ENCODE results near the gene COL4A1. TPM values are rescaled to one million over a fixed set of nuclear protein-coding genes. Genes with fewer than 3 reads are reported as not detected.

COL4A1 gene
- total and polyA plus RNA-seq, 2 donors from 2014 or later: 53.0 to 218 TPM

DNA sequence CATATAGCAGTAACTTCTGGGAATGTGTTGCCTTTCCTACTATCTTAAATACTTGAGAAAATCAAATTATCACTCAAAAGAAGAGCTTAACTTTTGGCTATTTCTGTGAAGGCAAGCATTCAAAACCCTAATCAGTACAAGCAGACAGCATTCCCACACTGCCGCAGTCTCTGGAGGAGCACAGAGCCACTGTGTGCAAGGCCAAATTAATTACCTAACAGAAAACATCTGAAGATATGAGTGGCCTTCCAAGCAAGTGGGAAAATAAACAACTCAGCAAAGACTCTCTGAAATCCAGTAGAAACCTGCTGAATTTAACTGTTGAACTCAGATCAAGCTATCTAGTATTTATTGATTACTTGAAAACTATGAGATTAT lies 68.2 kb downstream of the COL4A1 start:
- H3K27ac ChIP-seq (ENCODE audit: low read depth in 2 of 2, low read length in 2 of 2): peak overlapping the region; percentile 27 to 61
- intact Hi-C loops (cut with DNase I): no loop called here

DNA sequence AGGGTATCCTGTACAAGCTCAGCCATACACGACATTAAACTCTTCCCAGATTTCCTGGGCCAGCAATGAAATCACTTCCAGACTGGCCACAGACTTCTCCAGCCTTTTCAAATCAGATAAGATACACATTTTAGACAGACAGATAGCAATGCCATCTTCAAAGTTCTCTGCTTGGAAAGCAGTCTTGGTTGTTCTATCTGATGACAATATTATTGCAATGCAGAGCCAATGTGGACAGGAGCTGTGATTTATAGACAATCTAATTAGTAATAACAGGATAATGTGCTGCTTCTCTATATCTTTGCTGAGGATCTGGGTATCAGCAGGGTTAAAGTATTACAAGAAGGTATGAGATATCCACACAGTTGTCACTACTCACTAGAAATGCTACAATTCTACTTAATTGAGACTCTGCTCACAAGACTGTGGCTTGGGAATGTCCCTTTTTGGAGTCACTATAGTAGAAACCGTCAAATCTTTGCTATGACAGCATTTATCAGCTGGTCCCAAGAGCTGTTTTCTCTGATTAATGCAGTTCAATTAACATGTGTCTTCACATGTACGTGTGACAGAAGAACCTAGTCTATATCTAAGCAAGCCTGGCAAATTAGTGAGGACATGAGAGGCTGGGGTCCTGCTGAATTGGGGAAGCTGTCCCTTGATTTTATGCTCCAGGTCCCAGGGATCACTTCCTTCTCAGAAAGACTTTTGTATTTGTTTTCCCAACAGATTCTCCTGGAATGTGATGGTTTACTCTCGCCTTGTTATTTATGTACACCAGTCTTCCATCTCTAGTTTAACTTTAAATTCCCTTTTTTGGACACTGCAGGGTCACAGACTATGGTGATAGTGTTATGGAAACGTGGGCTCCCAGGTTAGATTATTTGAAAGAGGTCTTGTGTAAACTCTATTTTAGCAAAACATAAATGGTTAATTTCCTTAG lies 68.8 kb downstream of the COL4A1 start:
- no peak for FAIRE-seq
- no peaks in the 10 kb centered on the region for H3K27me3 ChIP-seq (ENCODE audit: control insufficient read depth, insufficient read depth, low read length)
- H3K36me3 ChIP-seq (ENCODE audit: control insufficient read depth in 2 of 3, insufficient read depth in 3 of 3, low read length in 3 of 3): peaks cover 0 to 7% (median 3%) of the 10 kb centered on the region in 3 donors
- intact Hi-C loops (cut with DNase I): no loop called here
- H3K4me1 ChIP-seq (ENCODE audit: control insufficient read depth in 2 of 3, insufficient read depth in 2 of 3, low read depth in 1 of 3, low read length in 3 of 3): peaks cover 4 to 11% (median 7%) of the 10 kb centered on the region in 3 donors
- no peaks in the 10 kb centered on the region for H3K9me3 ChIP-seq (ENCODE audit: control insufficient read depth in 2 of 3, insufficient read depth in 1 of 3, low read length in 3 of 3)
- no peak overlapping the region for H3K9ac ChIP-seq (ENCODE audit: low read length in 3 of 3)
- H3K27ac ChIP-seq (ENCODE audit: low read depth in 2 of 2, low read length in 2 of 2): peak overlapping the region; percentile 27 to 61
- peak in 1 of 5 donors; percentile 48 for DNase-seq
- no peak overlapping the region for H3K4me3 ChIP-seq (ENCODE audit: low read length in 3 of 3)
- TF ChIP-seq, protein P1, sequence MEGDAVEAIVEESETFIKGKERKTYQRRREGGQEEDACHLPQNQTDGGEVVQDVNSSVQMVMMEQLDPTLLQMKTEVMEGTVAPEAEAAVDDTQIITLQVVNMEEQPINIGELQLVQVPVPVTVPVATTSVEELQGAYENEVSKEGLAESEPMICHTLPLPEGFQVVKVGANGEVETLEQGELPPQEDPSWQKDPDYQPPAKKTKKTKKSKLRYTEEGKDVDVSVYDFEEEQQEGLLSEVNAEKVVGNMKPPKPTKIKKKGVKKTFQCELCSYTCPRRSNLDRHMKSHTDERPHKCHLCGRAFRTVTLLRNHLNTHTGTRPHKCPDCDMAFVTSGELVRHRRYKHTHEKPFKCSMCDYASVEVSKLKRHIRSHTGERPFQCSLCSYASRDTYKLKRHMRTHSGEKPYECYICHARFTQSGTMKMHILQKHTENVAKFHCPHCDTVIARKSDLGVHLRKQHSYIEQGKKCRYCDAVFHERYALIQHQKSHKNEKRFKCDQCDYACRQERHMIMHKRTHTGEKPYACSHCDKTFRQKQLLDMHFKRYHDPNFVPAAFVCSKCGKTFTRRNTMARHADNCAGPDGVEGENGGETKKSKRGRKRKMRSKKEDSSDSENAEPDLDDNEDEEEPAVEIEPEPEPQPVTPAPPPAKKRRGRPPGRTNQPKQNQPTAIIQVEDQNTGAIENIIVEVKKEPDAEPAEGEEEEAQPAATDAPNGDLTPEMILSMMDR (IDR thresholded peaks at IDR 0.05; ENCODE audit: borderline replicate concordance, extremely low read depth, insufficient read depth): no peak

More for the DNA sequence above, 68.2 kb downstream of the COL4A1 start:
- H3K4me1 ChIP-seq (ENCODE audit: control insufficient read depth in 2 of 3, insufficient read depth in 2 of 3, low read depth in 1 of 3, low read length in 3 of 3): peaks cover 2 to 11% (median 7%) of the 10 kb centered on the region in 3 donors
- H3K36me3 ChIP-seq (ENCODE audit: control insufficient read depth in 2 of 3, insufficient read depth in 3 of 3, low read length in 3 of 3): peaks cover 0 to 7% (median 3%) of the 10 kb centered on the region in 3 donors
- H3K9me3 ChIP-seq (ENCODE audit: control insufficient read depth in 2 of 3, insufficient read depth in 1 of 3, low read length in 3 of 3): no peaks in the 10 kb centered on the region
- DNase-seq (no peak), FAIRE-seq (no peak)
- H3K9ac ChIP-seq (ENCODE audit: low read length in 3 of 3): no peak overlapping the region
- TF ChIP-seq, protein P1 (IDR thresholded peaks at IDR 0.05; ENCODE audit: borderline replicate concordance, extremely low read depth, insufficient read depth): no peak
- no peaks in the 10 kb centered on the region for H3K27me3 ChIP-seq (ENCODE audit: control insufficient read depth, insufficient read depth, low read length)
- H3K4me3 ChIP-seq (ENCODE audit: low read length in 3 of 3): no peak overlapping the region

DNA sequence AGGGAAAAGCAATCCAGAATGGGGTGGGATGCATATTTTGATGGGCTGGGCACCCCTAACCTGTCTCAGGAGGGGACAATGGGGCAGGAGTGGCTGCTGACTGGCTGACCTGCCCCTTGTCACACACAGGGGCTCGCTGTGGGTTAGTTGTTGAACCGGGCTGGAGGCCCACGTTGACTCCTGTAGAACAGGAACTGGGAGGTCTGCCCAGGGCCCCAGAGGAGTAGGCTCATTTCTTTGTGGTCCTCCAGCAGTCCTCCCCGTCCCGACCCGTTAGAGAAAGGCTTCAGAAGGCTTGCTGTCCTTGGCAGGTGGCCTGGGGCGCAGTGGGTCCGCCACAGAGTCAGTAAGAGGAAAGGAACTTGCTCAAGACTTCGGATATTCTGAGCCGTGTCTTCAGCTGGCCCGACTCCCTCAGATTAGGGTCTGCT lies 70.1 kb downstream of the COL4A1 start:
- Histone ChIP-seq H3K27ac (ENCODE audit: low read depth in 2 of 2, low read length in 2 of 2) (peak overlapping the region in 1 of 2 donors; percentile 54), H3K9me3 (ENCODE audit: control insufficient read depth in 2 of 3, insufficient read depth in 1 of 3, low read length in 3 of 3) (no peaks in the 10 kb centered on the region), H3K4me3 (ENCODE audit: low read length in 3 of 3) (no peak overlapping the region), H3K36me3 (ENCODE audit: control insufficient read depth in 2 of 3, insufficient read depth in 3 of 3, low read length in 3 of 3) (peaks cover 0 to 6% (median 3%) of the 10 kb centered on the region in 3 donors), H3K4me1 (ENCODE audit: control insufficient read depth in 2 of 3, insufficient read depth in 2 of 3, low read depth in 1 of 3, low read length in 3 of 3) (peaks cover 4 to 11% (median 7%) of the 10 kb centered on the region in 3 donors), H3K27me3 (ENCODE audit: control insufficient read depth, insufficient read depth, low read length) (no peaks in the 10 kb centered on the region), H3K9ac (ENCODE audit: low read length in 3 of 3) (no peak overlapping the region)
- FAIRE-seq (no peak), DNase-seq (peak in 1 of 5 donors; percentile 86)
- TF ChIP-seq, protein P1 (IDR thresholded peaks at IDR 0.05; ENCODE audit: borderline replicate concordance, extremely low read depth, insufficient read depth): no peak
- intact Hi-C loops (cut with DNase I): no loop called here
